GM18507 (cell line): ENCODE measurements around the gene TRAF4.
"Not testable (repeated sequence)": the region's sequence is repeated elsewhere in the genome, so short reads cannot be mapped to it uniquely, and the experiment has no call there.

ENCODE experiments used
- DNase-seq: peaks from one replicate; pipeline ENCODE4 v3.0.0; 2011; ENCODE audit warnings: low read depth; ENCODE audit not compliant: insufficient read length; ENCODE audit errors: extremely low spot score
- FAIRE-seq: peaks from 2 replicates; lab custom pipeline; 2011; peaks lifted over from hg19 to GRCh38; lab: Jason Lieb, UNC

The TRAF4 gene

DNA sequence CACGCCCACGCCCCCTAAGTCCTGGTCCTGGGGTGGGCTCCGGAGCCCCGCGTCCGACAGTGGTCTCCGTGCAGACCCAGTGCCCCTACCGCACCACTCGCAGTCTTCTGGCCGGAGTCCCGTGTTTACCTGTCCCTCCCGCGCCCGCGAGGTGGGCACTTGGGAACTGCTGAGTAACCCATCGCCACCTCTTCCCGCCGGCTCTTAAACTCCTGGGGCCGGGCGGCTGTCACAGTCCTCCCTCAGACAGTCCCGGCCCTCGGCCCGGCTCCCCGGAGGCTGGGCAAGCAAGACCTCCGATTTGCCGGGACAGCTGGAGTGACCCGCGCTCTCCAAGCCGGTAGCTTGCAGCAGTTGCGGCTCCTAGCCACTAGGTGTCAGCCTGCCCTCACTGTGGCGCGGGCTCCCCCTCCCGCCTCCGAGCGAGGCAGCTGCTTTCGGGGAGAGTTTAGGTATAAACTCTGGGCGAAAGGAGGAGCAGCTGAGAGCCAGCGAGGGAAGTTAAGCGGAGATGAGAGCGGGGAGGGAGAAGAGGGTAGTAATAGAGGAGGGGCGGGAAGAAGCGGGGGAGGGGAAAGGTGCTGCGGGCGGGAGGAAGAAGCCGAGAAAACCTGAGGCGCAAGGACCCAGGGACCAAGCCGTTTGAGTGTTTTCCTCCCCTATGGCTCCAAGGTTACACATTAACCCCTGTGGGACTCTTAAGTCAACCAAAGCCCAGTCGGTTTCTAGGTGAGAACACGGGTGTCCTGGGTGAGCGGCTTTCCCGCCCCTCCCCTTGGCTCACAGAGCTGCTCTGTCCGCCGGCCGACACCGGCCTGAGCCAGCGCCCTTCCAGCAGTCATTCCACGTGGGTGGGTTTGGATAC, 17.0 kb upstream of the TRAF4 start:
- DNase-seq, result peak; percentile 68
- peak; percentile 92 for FAIRE-seq

DNA sequence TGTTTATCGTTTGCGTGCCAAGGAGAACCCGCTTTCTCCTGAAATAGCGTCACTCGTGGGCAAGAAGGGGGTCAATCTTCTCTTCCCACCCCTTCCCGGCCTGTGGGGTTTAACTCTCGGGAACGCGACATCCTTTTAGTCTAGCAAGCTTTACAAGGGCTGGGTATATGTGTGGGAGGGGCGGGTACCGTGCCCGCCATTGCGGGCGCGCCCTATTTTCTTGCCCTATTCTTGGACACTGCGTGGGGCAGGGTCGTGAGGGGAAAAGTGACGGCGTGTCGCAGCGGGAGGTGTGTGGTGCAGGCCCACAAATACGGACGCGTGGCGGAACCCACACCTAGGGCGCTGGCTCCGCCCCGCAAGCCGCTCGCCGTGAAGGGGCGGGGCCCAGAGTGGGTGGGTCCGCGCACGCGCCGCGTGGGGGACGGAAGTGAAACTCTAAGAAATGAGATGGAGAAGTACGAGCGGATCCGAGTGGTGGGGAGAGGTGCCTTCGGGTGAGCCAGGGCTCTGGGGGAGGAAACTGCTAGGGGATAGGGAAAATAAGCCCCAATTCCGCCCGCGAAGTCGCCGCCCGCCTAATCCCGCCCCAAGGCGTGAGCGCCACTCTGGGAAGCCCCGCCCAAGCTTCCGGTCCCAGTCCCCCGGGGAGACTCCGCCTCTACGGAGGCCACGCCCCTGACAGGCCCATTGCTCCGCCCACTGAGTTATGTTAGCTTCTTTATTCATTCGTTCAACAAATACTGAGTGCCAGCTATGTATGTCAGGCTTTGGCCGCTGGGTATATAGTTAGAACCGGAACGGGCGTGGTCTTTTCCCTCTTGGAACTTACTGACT, 15.2 kb upstream of the TRAF4 start, which contains the start of gene NEK8:
TSS of gene NEK8 (plus strand) at position 425 of the 837 bp plus-strand sequence. CDS start at position 451, 26 bp downstream.
- FAIRE-seq (no peak), DNase-seq (peak; percentile 67)

- DNase-seq, result no peak
These were observed 13.9 kb upstream of the TRAF4 start for GRCh38 chr17:28729950-28730330.

DNA sequence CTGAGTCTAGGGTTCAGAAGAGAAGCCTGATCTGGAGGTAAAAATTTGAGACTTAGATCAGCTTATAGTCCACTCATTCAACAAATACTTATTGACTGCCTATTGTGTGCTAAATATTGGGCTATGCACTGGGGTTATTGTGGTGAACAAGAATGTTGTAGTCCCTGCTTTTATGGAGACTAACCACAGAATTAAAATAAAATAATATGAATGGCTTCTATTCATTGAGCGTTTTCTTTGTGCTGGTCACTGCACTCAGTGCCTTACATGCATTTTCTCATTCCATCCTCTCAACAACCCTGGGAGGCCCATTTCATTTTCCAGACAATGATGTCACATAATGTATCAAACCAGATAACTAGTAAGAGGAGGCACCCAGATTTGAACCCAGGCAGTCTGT, 10.5 kb upstream of the TRAF4 start:
- DNase-seq (no peak), FAIRE-seq (no peak)

More at GRCh38 chr17:28729950-28730330, 13.9 kb upstream of the TRAF4 start:
- no peak for FAIRE-seq

DNA sequence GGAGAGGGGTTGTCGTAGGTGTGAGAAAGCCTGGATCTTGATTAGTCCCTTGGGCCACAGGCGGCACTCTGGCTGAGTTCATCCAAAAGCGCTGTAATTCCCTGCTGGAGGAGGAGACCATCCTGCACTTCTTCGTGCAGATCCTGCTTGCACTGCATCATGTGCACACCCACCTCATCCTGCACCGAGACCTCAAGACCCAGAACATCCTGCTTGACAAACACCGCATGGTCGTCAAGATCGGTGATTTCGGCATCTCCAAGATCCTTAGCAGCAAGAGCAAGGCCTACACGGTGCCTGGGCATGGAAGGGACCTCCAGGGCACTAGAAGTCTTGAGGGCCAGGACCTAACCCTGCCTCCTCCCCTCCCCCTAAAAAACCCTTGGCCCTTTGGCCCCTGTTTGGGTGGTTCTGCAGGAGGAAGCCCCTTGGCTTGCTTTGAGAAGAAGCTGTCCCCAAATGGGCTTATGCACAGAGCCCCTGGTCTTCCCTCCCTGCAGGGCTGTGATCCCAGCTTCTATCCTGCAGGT, 9.0 kb upstream of the TRAF4 start:
- DNase-seq (no peak), FAIRE-seq (no peak)

GRCh38 chr17:28735242-28735722, 8.5 kb upstream of the TRAF4 start:
- no peak for FAIRE-seq
- no peak for DNase-seq

GRCh38 chr17:28735913-28736769, 7.7 kb upstream of the TRAF4 start:
- DNase-seq, FAIRE-seq: not testable (repeated sequence)

DNA sequence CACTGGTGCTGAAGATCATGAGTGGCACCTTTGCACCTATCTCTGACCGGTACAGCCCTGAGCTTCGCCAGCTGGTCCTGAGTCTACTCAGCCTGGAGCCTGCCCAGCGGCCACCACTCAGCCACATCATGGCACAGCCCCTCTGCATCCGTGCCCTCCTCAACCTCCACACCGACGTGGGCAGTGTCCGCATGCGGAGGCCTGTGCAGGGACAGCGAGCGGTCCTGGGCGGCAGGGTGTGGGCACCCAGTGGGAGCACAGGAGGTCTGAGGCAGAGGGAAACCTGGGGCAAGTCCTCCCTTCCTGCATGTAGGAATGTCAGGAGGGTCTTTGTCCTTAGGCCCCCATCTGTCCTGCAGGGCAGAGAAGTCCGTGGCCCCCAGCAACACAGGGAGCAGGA, 6.5 kb upstream of the TRAF4 start:
- DNase-seq (no peak), FAIRE-seq (no peak)

DNA sequence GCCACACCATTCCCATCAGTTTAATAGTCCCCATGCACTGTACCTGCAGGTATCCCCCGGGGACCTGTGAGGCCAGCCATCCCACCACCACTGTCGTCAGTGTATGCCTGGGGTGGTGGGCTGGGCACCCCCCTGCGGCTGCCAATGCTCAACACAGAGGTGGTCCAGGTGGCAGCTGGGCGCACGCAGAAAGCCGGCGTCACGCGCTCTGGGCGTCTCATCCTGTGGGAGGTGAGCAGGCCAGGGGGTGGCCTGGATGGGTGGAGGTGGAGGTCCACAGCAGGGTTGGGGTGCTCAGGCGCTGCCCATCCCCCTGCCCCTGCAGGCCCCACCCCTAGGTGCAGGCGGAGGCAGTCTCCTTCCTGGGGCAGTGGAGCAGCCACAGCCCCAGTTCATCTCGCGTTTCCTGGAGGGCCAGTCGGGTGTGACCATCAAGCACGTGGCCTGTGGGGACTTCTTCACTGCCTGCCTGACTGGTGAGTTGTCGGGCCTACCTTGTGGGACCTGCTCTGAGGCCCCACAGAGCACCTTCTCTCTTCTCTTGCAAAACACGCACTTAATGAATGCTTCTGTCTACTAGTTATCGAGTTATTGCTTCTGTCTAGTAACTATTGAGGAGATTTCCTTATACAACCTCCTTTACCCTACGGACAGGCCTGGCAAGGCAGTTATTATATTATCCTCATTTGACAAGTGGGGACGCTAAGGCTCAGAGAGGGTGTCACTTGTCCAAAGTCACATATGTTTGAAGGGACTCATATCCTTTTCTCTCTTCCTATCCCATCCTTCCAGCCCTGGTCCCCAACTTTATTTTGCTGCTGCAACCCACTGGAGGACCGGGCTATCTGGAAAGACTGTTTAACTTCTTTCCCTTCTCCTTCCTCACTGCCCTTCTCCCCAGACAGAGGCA, 5.8 kb upstream of the TRAF4 start:
- FAIRE-seq (peak; percentile 89), DNase-seq (peak; percentile 75)

GRCh38 chr17:28738680-28739384, 5.0 kb upstream of the TRAF4 start:
- FAIRE-seq (peak; percentile 83), DNase-seq (no peak)

GRCh38 chr17:28740406-28741357, 3.1 kb upstream of the TRAF4 start:
- no peak for DNase-seq
- FAIRE-seq, result no peak

- no peak for DNase-seq
These were observed 2.2 kb upstream of the TRAF4 start for GRCh38 chr17:28741358-28742349.

GRCh38 chr17:28744104-28744971, 527 bp downstream of the TRAF4 start:
- DNase-seq (no peak), FAIRE-seq (no peak)

More at GRCh38 chr17:28741358-28742349, 2.2 kb upstream of the TRAF4 start:
- peak; percentile 94 for FAIRE-seq

DNA sequence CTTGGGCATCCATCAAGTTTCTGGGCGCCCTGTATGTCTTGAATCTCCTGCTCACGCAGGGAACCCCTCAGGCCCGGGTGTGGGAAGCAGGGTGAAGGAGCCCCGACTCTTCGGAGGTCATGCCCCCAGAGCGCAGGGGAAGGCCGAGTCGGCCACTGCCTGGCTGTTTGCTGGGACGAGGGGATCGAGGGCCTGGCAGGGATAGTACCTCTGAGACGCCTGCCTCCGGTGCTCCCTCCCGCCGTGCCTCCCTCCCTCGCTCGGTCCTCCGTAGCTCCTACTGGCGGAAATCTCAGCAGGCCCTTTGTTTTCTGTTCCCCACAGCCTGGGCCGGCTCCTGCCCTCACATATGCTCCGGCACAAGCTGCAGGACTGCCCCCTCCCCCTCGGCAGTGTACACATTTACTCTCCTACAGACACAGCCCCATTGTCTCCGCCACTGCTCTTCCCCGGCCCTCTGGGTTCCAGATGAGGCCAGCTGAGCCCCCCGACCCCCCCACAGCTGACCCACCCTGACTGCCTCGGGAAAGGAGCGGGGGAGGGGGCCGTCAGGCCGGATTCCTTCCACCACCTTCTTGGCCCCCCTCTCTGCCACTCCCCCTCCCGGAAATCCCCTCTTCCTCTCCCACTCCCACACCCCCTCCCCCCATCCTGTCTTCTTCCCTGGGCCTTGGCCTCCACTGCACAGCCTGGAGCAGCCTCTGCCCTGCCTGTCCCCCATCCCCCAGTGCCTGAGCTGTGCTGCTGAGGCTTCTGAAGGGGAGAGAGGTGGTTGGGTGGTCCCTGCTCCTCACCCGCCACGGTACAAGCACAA, 1.4 kb downstream of the TRAF4 start:
- DNase-seq, result no peak
- FAIRE-seq, result no peak
